Kidney tubule cell (primary cell): ENCODE measurements around the gene UNKL.

ENCODE experiments used
- DNase-seq: peaks from one replicate; pipeline ENCODE4 v3.0.0-alpha.2; 2018; ENCODE audit warnings: low spot score

UNKL gene

DNA sequence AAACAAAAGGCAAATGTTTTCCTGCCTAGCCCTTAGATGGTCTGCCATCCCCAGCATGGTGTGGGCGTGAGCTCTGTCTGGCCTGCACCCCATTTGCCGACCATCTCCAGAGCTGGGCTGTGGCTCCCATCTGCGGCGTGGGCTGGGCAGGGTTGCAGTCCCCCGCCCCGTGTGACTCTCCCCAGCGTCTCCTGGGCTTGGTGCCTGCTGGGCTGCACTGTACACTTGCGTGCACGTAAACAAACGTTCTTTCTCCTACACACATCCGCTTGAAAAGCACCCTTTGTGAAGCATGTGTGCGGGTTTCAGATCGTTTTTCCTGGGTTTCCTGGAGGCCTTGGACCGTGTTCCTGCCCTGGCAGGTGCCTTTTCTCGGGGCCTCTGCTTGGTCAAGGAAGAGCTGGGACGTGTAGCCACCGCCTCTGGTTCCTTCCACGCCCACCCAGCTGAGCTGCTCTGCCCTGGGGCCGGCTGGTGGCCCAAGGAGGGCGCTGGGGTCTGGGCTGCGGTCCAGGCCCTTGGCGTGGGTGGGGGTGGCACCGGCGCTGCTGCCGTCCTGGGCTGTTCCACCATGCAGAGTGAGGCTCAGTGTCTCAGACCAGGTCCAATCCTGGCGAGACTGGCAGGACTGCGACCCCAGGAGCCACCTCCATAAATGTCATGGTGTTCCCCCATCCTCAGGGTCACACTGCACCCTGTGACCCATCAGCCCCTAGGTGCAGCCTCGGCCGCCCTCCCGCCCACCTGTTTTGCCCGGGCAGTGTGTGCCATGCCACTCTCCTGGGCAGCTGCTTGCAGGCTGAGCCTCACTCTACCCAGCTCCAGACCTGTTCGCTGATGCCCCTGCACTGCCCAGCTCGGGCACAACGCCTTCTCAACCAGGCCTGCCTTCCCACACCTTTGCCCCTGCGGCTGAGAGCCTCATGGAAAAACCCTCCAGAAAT, 90.9 kb downstream of the UNKL start:
- DNase-seq = no peak

DNA sequence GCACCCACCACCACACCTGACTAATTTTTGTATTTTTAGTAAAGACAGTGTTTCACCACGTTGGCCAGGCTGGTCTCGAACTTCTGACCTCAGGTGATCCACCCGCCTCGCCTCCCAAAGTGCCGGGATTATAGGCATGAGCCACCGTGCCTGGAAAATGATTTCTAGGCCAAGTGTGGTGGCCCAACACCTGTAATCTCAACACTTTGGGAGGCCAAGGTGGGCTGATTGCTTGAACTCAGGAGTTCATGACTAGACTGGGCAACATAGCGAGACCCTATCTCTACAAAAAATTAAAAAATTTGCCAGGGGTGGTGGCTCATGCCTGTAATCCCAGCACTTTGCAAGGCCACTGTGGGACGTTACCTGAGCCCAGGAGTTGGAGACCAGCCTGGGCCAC, 92.1 kb downstream of the UNKL start:
- DNase-seq = no peak

DNA sequence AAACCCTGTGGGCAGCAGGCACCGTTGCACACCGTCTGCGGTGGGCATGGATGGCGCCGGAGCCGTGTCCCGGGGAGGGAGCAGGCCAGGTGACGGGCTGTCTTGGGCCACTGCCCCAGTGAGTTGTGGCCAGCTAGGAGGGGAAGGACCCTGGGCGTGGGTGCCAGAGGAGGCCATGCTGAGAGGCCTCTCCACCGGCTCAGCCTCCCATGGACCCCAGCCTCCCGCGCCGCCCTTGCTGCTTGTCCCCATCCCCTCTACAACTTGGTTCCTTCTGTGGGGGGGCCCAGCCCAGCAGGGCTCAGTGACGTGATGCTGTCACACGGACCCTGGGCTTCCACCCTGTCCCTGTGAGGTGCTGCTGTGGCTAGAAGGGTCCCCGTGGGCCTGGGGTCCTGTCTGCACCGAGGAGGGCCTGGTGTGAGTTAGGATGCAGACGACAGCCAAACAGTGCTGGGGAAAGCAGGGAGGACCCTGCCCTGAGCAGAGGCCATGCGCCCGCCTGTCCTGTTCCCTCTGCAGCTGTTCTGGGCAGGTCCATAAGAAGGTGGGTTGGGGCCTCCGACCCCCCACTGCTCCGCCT, 93.8 kb downstream of the UNKL start:
- no peak for DNase-seq

DNA sequence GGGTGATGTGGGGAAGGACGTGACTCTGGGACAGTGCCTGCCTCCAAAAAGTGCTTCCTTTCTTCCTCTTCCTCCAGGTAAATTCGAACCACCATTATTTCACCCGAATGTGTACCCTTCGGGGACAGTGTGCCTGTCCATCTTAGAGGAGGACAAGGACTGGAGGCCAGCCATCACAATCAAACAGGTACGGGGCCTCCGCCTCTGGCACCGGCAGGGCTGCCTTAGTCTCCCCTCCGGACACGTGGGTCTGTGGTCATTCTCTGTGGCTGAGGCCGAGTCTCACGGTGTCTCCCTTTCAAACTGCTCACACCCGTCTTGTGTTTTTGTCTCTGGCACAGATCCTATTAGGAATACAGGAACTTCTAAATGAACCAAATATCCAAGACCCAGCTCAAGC, 94.4 kb downstream of the UNKL start:
- DNase-seq = no peak

DNA sequence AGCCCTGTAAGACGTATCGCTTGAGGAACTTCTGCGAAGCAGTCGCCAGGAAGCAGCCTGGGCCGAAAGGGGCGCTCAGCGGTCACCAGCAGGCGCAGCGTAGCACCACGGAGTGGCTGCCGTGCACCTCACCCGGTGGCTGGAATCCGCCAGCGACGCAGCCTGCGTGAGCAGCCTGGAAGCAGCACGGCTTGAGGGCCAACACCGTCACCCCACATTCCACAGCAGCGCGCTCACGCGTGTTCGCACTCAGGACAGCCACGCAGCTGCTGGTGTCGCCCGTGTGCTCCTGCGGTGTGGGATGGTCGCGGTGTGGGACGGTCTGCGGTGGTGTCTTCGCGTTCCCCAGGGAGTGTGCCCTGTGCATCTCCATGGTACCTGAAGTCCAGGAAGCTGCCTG, 95.5 kb downstream of the UNKL start:
- no peak for DNase-seq

DNA sequence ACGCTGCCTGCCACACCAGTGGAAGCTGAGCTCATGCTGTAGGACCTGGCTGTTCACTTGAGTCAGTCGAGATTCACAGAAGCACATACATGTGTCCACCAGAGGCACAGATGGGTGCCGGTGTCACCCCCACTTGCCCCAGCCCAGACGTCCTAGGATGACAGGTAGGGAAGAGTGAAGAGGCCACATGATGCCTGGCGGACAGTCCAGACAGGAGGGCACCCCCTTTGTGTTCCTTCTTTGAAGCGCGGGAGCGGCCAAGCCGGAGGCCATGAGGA, 96.3 kb downstream of the UNKL start:
- DNase-seq = no peak

DNA sequence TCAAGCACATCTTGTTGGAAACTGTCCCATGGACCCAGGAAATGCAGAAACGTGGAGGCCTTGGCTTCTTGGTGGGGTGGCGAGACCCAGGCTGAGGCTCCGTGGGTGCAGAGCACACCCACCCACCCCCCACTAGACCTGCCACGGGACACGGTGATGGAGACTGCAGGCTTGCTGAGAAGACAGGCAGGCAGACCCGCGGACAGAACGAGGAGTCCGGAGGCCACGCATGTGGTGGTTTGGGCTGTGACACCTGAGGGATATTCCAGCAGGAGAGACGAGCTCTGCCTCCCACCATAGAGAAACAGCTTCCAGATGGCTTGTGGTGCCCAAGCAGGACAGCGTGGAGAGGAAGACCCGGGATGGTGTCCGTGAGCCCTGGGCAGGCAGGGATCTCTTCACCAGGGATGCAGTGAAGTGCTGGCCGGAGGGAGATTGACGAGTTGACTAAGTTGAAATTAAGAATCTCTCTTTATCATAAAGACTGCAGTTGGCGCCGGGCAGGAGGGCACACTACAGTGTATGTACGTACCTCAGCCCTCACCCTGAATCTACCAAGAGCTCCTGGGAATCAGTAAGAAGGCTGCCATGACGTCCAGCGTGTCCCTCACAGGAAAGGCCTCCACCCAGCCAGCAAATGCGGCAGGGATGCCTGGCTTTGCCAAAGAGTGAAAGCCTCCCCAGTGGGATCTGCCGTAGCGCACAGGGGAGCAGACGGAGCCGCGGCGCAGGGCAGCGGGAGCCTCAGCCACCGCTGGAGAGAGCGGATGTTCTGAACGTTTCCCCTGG, 96.8 kb downstream of the UNKL start:
- DNase-seq = no peak

DNA sequence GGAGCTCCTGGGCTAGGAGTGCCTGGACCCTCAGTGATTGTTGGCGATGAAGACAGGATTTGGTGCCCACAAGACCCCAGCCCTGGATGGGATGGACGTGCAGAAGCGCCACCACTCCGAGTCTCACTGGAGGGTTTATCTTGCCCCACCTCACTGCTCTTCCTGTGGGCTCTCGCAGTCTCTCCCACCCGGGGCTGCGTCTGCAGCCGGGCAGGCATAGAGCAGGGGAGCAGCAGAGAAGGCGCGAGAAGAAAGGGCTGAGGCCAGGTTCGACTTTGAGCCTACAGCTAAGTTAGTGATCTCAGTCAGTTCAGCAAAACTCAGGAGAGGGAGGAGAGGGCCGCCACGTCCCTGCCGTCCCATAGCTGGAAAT, 98.5 kb downstream of the UNKL start:
- DNase-seq = no peak

DNA sequence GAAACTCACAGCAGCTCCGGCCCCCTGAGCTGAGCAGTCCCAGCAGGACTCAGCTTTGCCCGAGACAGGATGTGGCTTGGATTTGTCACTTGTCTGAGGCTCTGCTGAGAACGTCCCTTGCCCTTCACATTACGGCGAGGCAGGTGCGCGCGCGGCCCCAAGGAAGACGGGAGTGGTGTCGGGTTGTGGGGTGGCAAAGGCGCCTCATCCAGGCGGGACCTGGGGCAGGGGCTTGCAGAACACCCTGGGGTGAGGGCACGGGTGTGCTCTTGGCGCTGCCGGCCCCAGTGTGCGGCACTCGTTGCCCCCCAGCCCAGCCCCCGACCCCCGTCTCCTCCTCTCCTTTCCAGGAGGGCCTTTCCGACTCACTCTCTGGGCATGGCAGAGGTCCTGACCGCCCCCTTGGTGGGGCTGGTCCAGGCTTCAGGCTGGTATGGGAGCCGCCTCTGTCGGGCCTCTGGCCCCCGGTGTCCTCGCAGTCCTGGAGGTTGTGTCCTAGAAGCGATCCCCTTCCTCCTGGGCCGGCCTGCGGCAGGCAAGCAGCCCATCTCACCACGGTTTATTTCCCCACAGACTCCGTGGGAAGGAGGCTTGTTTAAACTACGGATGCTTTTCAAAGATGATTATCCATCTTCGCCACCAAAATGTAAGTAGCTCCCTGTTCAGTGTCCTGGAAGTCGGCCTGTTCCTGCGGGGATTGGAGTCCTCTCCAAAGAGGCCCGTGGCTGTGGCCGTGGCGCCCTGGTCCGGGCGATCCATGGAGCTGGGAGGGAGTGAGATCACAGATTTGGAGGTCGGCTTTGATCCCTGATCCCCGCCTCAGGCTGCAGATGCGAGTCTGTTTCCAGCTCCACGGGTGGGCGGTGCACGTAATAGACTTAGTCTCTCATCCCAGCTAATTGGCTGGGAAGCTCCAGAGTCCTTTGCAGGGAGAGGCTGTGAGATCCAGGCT, 99.1 kb downstream of the UNKL start:
- DNase-seq = no peak

DNA sequence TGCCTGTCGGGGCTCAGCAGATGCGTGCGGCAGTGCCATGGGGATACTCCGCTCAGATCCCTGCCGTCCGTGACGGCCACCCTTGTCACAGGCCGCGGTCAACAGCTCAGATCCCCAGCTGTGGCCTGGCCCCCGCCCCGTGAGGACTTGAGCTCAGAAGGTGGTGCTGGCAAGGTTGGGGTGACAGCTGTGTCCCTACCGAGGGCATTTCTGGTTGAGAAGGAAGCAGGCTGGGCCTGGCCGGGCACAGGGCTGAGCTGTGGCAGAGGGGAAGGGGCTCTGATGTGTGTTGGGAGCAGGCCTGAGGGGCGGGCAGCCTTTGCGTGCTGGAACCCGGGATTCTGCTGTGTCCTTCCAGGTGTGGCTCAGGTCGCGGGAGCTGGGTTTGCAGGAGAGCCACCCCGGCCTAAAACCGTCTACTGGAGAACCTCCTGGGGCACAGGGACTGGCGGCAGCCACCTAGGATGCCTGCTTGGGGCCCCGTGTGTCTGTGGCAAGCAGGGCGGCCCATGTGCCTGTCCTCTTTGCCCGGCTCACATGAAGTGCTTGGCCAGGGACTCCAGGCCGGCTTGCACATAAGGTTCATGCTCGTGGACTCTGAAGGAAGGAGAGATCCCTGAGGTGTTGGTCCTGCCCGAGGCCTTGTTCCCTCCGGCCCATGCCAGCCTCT, 100.0 kb downstream of the UNKL start:
- DNase-seq = no peak

DNA sequence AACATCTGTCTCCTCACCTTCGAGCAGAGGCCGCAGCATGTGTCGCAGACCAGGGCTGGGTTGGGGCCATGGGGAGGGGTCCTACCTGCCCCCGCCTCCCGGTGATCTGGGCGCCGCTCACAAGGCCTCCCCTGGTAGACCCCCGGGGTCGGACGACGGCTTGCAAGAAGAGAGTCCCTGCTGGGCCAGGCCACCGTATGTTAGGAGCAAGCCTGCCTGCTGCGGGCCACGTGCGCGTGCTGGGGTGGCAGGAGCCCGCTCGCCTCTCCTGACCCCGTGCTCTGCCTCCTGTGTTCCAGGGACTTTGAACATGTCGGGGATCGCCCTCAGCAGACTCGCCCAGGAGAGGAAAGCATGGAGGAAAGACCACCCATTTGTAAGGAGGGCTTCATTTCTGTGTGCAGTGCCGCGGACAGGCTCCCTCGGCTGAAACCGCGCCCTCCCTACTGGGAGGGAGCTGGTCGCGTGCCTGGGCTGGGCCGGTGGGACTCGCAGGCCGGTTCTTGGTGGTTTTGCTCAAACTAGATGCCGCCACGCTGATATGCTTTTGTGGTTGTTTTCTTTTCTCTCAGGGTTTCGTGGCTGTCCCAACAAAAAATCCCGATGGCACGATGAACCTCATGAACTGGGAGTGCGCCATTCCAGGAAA, 100.7 kb downstream of the UNKL start:
- no peak for DNase-seq
